ENCODE results near the gene STAMBPL1.
"Not testable (repeated sequence)": the region's sequence is repeated elsewhere in the genome, so short reads cannot be mapped to it uniquely, and the experiment has no call there.

Gene STAMBPL1

GRCh38 chr10:88915781-88916180, 35.7 kb downstream of the STAMBPL1 start:
- FAIRE-seq (no peak), DNase-seq (ENCODE audit: extremely low spot score, insufficient read length, low read depth) (no peak)

- no peak for DNase-seq (ENCODE audit: extremely low spot score, insufficient read length, low read depth)
- FAIRE-seq: no peak
Measured at GRCh38 chr10:88916231-88916630, 36.2 kb downstream of the STAMBPL1 start.

- FAIRE-seq (no peak), DNase-seq (ENCODE audit: extremely low spot score, insufficient read length, low read depth) (no peak)
Measured at GRCh38 chr10:88916986-88917385, 36.9 kb downstream of the STAMBPL1 start.

GRCh38 chr10:88918191-88918905, 38.3 kb downstream of the STAMBPL1 start:
- DNase-seq (ENCODE audit: extremely low spot score, insufficient read length, low read depth): no peak
- no peak for FAIRE-seq

DNA sequence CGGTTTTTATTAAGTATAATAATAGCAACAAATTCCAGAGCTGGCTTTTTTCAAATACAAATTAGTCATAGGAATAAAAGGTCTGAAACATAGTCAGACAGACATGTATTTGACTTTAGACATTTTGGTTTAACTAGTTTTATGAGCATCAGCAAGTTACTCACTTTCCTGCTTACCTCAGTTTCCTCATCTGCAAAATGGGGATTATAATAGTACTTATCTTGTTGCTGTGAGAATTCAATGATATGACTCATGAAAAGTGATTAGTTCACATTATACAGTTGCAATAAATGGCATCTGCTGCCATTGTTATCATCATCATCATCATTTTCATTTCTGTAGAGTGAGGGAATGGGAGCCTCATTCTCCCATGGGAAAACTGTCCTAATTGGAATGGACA, 39.0 kb downstream of the STAMBPL1 start:
- no peak for FAIRE-seq

GRCh38 chr10:88920198-88920597, 40.2 kb downstream of the STAMBPL1 start:
- DNase-seq (ENCODE audit: extremely low spot score, insufficient read length, low read depth) (no peak), FAIRE-seq (no peak)

More for the DNA sequence above, 39.0 kb downstream of the STAMBPL1 start:
- no peak for DNase-seq (ENCODE audit: extremely low spot score, insufficient read length, low read depth)

- FAIRE-seq: no peak
Measured at GRCh38 chr10:88920986-88921593, 41.0 kb downstream of the STAMBPL1 start.

GRCh38 chr10:88922041-88922440, 42.0 kb downstream of the STAMBPL1 start:
- FAIRE-seq: no peak

More at GRCh38 chr10:88920986-88921593, 41.0 kb downstream of the STAMBPL1 start:
- no peak for DNase-seq (ENCODE audit: extremely low spot score, insufficient read length, low read depth)

GRCh38 chr10:88923520-88923919, 43.5 kb downstream of the STAMBPL1 start:
- FAIRE-seq (no peak), DNase-seq (ENCODE audit: extremely low spot score, insufficient read length, low read depth) (no peak)

More at GRCh38 chr10:88922041-88922440, 42.0 kb downstream of the STAMBPL1 start:
- DNase-seq (ENCODE audit: extremely low spot score, insufficient read length, low read depth): no peak

- DNase-seq (ENCODE audit: extremely low spot score, insufficient read length, low read depth) (no peak), FAIRE-seq (no peak)
Measured at GRCh38 chr10:88926566-88927415, 46.7 kb downstream of the STAMBPL1 start.

- no peak for FAIRE-seq
- DNase-seq (ENCODE audit: extremely low spot score, insufficient read length, low read depth): no peak
Measured at GRCh38 chr10:88927416-88927690, 47.3 kb downstream of the STAMBPL1 start.

DNA sequence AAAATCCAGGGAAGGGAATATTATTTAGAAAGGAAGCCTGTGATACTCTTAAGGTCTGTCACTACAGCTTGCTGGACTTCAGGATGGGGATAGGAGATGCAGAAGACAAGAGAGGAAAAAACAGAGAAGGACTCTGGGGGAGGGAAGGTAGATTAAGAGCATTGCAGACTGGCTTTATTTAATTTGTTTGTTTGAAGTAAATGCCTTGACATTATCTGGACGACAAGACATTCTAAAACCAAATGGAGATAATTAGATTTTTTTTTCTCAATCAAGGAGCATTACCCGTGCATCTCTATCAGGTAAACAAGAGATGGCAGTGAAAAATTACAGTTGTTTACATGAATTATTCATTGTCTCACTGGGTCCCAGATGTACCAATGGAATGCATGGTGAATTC, 48.2 kb downstream of the STAMBPL1 start:
- FAIRE-seq (no peak), DNase-seq (ENCODE audit: extremely low spot score, insufficient read length, low read depth) (no peak)

- DNase-seq (ENCODE audit: extremely low spot score, insufficient read length, low read depth) (no peak), FAIRE-seq (no peak)
Measured at GRCh38 chr10:88931548-88931947, 51.5 kb downstream of the STAMBPL1 start.

DNA sequence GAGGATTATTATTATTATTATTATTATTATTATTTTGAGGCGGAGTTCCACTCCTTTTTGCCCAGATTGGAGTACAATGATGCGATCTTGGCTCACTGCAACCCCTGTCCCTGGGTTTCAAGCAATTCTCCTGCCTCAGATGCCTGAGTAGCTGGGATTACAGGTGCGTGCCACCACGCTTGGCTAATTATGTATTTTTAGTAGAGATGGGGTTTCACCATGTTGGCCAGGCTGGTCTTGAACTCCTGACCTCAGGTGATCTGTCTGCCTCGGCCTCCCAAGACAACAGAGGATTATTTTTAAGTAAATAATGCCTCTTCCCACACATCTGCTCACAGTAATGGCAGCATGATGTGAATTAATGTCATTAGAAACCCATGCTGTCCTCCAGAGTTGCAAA, 52.0 kb downstream of the STAMBPL1 start:
- FAIRE-seq; DNase-seq (ENCODE audit: extremely low spot score, insufficient read length, low read depth): not testable (repeated sequence)

GRCh38 chr10:88932539-88933256, 52.7 kb downstream of the STAMBPL1 start:
- FAIRE-seq (peak; percentile 90), DNase-seq (ENCODE audit: extremely low spot score, insufficient read length, low read depth) (no peak)

DNA sequence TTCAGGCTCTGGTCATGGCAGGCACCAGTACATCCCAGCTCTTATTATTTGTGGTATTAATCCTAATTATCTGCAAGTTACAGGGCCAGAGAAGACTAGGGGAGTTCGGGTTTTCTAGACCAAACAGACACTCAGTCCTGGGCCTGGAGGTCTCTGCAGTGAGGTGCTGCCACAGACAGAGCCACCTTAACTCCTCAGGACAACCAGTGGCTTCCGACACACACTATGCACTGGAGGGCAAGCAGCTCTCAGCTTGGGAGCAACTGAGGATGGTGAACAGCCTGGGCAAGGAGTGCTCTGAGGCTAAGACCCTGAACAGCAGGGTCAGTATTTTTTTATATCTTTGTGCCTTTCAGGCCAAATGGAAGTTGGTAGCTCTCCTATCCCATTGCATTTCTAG, 53.5 kb downstream of the STAMBPL1 start:
- FAIRE-seq: no peak

GRCh38 chr10:88934900-88935672, 55.0 kb downstream of the STAMBPL1 start:
- DNase-seq (ENCODE audit: extremely low spot score, insufficient read length, low read depth) (no peak), FAIRE-seq (peak; percentile 95)

More for the DNA sequence above, 53.5 kb downstream of the STAMBPL1 start:
- DNase-seq (ENCODE audit: extremely low spot score, insufficient read length, low read depth): no peak

DNA sequence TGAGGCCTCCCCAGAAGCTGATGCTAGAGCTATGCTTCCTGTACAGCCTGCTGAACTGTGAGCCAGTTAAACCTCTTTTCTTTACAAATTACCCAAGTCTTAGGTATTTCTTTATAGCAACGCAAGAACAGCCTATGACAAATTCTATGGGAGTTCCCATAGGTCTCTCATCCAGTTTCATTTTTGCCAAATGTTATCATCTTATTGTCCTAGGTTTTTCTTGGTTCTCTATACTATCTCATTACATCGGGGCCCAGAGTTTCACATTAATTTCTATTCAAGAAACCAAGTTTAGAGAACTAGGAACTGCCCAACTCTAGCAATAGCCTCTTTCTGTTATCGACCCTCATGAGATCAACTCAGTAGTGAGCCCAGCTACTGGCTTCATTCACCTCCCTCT, 56.6 kb downstream of the STAMBPL1 start:
- FAIRE-seq (no peak), DNase-seq (ENCODE audit: extremely low spot score, insufficient read length, low read depth) (no peak)

DNA sequence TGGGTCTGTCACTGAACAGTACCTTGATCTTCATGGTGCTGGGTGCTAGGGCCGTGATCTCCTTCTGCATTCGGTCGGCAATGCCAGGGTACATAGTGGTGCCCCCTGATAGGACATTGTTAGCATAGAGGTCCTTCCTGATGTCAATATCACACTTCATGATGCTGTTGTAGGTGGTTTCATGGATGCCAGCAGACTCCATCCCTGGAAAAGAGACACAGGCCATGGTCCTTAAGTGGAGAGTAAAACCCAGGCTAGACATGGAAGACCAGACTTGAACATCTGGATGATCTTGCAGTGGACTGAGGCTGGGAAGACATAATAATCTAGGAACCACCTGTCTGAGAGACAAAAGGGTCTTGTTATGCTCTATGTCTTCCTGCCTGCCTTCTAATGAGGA, 58.0 kb downstream of the STAMBPL1 start:
- FAIRE-seq: no peak

DNA sequence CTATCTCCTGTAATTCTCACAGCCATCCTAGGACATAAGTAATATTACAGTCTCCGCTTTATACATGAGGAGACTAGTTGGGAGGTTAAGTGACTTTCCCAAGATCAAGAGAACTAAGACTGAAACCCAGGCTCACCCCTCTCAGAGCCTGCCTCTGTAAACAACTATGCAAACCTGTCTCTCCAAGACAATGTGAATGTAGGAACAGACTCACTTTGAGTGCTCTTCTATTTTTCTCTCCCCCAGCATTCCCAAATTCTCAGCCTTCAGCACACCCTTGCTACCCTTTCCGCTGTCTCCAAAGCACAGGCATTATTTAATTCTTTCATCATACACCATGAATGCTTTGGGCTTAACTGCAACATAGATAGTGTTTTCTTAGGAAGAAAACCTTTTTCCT, 58.9 kb downstream of the STAMBPL1 start:
- DNase-seq (ENCODE audit: extremely low spot score, insufficient read length, low read depth): no peak
- no peak for FAIRE-seq

More for the DNA sequence above, 58.0 kb downstream of the STAMBPL1 start:
- no peak for DNase-seq (ENCODE audit: extremely low spot score, insufficient read length, low read depth)

Measured in GM18507 (cell line).